Astrocyte of the cerebellum (primary cell): ENCODE data around the gene FLNC.
A peak's percentile ranks its signal among the peaks of the same experiment; 100 is the strongest.

ENCODE experiments used
- DNase-seq: peaks from one replicate; pipeline ENCODE4 v3.0.0-alpha.2; 2011; ENCODE audit warnings: low read depth
- H3K4me3 ChIP-seq: 2 replicates; pipeline ENCODE4 v1.5.1; 2011; ENCODE audit warnings: mild to moderate bottlenecking, low read depth, low read length, moderate library complexity
- in situ Hi-C: cut with HindIII; loops from 2 replicates; pipeline ENCODE4 v1.10.0; 2017; ENCODE audit warnings: low sequenced_read_pairs
- TF ChIP-seq, protein P1 (sequence below): IDR thresholded peaks from 2 replicates; pipeline ENCODE4 v1.5.1; 2012; ENCODE audit warnings: low read length, low read depth, moderate library complexity, mild to moderate bottlenecking; ENCODE audit errors: missing control alignments

The FLNC gene

GRCh38 chr7:128833946-128834325, 3.7 kb downstream of the FLNC start:
- TF ChIP-seq, protein P1, sequence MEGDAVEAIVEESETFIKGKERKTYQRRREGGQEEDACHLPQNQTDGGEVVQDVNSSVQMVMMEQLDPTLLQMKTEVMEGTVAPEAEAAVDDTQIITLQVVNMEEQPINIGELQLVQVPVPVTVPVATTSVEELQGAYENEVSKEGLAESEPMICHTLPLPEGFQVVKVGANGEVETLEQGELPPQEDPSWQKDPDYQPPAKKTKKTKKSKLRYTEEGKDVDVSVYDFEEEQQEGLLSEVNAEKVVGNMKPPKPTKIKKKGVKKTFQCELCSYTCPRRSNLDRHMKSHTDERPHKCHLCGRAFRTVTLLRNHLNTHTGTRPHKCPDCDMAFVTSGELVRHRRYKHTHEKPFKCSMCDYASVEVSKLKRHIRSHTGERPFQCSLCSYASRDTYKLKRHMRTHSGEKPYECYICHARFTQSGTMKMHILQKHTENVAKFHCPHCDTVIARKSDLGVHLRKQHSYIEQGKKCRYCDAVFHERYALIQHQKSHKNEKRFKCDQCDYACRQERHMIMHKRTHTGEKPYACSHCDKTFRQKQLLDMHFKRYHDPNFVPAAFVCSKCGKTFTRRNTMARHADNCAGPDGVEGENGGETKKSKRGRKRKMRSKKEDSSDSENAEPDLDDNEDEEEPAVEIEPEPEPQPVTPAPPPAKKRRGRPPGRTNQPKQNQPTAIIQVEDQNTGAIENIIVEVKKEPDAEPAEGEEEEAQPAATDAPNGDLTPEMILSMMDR: no peak
- in situ Hi-C loops: no loop called here
- H3K4me3 ChIP-seq: peak overlapping the region; percentile 87
- no peak for DNase-seq

DNA sequence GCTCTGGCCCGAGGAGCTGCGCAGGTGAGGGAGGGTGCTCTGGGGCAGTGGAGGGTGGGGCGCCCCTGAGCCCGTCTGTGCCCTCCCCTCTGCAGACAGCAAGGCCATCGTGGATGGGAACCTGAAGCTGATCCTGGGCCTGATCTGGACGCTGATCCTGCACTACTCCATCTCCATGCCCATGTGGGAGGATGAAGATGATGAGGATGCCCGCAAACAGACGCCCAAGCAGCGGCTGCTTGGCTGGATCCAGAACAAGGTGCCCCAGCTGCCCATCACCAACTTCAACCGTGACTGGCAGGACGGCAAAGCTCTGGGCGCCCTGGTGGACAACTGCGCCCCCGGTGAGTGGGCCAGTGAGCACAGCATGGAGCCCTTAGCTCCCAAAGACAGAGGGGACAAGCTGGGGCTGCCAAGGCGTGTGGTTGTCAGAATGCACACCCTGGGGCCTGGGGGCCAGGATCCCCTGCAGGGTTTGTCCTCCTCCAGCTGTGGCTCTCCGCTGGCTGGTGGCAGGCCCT, 5.1 kb downstream of the FLNC start:
- in situ Hi-C loops: no loop called here
- TF ChIP-seq, protein P1: no peak
- DNase-seq: no peak
- H3K4me3 ChIP-seq: no peak overlapping the region

DNA sequence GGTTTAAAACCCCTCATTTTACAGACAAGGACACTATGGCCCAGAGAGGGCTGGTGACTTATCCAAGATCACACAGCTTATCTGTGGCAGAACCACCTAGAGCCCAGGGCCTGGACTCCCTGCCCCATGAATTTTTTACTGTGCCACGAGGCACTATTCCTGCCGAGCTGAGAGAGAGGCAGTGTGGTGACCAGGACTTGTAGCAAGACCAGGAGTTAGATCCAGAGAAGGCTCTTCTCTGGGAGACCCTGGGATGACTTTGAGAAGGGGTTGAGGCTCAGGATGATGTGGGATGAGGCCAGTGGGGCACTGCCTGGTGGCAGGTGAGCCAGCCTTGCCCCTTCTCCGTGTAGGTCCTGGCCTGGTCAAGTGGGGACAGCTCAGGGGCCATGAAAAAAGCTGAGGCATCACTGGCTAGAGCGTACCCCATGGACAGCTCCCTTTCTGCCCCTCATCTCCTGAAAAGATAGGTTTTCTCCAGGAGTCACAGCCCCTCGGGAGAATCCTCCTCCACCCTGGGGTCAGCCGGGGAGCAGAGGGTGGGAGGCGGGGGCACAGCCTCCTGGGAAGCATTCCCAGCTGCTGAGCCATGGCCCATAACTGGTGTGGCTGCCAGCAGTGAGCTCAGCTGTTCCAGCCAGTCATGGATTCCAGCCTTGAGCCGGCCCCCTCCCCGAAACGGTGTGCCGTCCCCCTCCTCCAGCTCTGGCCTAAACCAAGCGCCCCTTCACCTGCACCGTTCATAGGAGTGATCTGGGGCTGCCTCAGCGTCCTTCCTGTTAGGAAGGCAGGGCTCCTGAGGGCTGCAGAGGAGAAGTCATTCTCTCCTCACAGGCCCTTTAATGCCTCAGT, 5.8 kb downstream of the FLNC start:
- in situ Hi-C loops: no loop called here
- H3K4me3 ChIP-seq: no peak overlapping the region
- no peak for DNase-seq

GRCh38 chr7:128836729-128837348, 6.6 kb downstream of the FLNC start:
- TF ChIP-seq, protein P1: no peak
- no peak for DNase-seq
- no peak overlapping the region for H3K4me3 ChIP-seq
- in situ Hi-C loops: no loop called here

More for the DNA sequence above, 5.8 kb downstream of the FLNC start:
- TF ChIP-seq, protein P1: no peak

DNA sequence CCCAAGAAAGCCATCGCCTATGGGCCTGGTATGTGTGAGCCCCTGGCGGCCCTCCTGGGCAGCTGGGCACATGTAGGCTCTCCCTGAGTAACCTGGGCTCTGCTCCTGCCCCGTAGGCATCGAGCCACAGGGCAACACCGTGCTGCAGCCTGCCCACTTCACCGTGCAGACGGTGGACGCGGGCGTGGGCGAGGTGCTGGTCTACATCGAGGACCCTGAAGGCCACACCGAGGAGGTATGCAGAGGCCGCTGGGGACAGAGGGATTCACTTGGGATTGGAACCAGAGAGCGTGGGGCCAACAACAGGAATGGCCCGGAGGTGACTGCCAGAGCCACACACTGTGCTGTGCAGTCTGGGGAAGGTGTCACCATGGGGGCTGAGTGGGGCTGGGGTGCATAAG, 7.3 kb downstream of the FLNC start:
- no peak overlapping the region for H3K4me3 ChIP-seq
- TF ChIP-seq, protein P1: no peak
- in situ Hi-C loops: no loop called here
- no peak for DNase-seq

GRCh38 chr7:128838109-128838779, 8.0 kb downstream of the FLNC start:
- no peak for DNase-seq
- H3K4me3 ChIP-seq: no peak overlapping the region
- TF ChIP-seq, protein P1: no peak
- in situ Hi-C loops: no loop called here
